Activated T-cell treated with anti-CD3 and anti-CD28 coated beads for 24 hours (primary cell): Measurements from ENCODE around the gene TAX1BP1.
A peak's percentile ranks its signal among the peaks of the same experiment; 100 is the strongest.
"Not testable (repeated sequence)": the region's sequence is repeated elsewhere in the genome, so short reads cannot be mapped to it uniquely, and the experiment has no call there.

ENCODE experiments used
- DNase-seq: peaks from one replicate; pipeline ENCODE4 v3.0.0-alpha.2; 2020; ENCODE audit warnings: low read depth

TAX1BP1 gene

GRCh38 chr7:27739301-27739908, 557 bp upstream of the TAX1BP1 start:
- DNase-seq, result peak; percentile 2

GRCh38 chr7:27740449-27741086, 606 bp downstream of the TAX1BP1 start:
- peak; percentile 79 for DNase-seq

- not testable (repeated sequence) for DNase-seq
These were observed 2.2 kb downstream of the TAX1BP1 start for GRCh38 chr7:27742091-27742710.

- DNase-seq, result no peak
These were observed 5.2 kb downstream of the TAX1BP1 start for GRCh38 chr7:27745064-27745583.

GRCh38 chr7:27746486-27746885, 6.5 kb downstream of the TAX1BP1 start:
- DNase-seq, result no peak

- DNase-seq, result no peak
These were observed 7.0 kb downstream of the TAX1BP1 start for GRCh38 chr7:27746978-27747377.

GRCh38 chr7:27747589-27748368, 7.8 kb downstream of the TAX1BP1 start:
- no peak for DNase-seq

- no peak for DNase-seq
These were observed 10.4 kb downstream of the TAX1BP1 start for GRCh38 chr7:27750316-27750715.

GRCh38 chr7:27751888-27752660, 12.1 kb downstream of the TAX1BP1 start:
- no peak for DNase-seq

GRCh38 chr7:27753863-27754262, 13.9 kb downstream of the TAX1BP1 start:
- DNase-seq, result no peak

GRCh38 chr7:27756298-27756697, 16.3 kb downstream of the TAX1BP1 start:
- no peak for DNase-seq

- no peak for DNase-seq
These were observed 19.5 kb downstream of the TAX1BP1 start for GRCh38 chr7:27759491-27759890.

GRCh38 chr7:27762062-27762461, 22.1 kb downstream of the TAX1BP1 start:
- no peak for DNase-seq

- no peak for DNase-seq
These were observed 24.1 kb downstream of the TAX1BP1 start for GRCh38 chr7:27763983-27764508.

- DNase-seq, result no peak
These were observed 25.9 kb downstream of the TAX1BP1 start for GRCh38 chr7:27765841-27766240.

- DNase-seq, result no peak
These were observed 27.4 kb downstream of the TAX1BP1 start for GRCh38 chr7:27767374-27767773.

- DNase-seq, result no peak
These were observed 31.1 kb downstream of the TAX1BP1 start for GRCh38 chr7:27771111-27771510.

- DNase-seq, result no peak
These were observed 34.9 kb downstream of the TAX1BP1 start for GRCh38 chr7:27774717-27775328.

- DNase-seq, result no peak
These were observed 35.8 kb downstream of the TAX1BP1 start for GRCh38 chr7:27775782-27776181.

- no peak for DNase-seq
These were observed 37.7 kb downstream of the TAX1BP1 start for GRCh38 chr7:27777662-27778061.

- DNase-seq, result no peak
These were observed 39.9 kb downstream of the TAX1BP1 start for GRCh38 chr7:27779873-27780272.
